Calu3 (cell line): ENCODE data around the gene CAV1. TPM values are rescaled to one million over a fixed set of nuclear protein-coding genes. Genes with fewer than 3 reads are reported as not detected.

ENCODE experiments used
- BruUV-seq: library from RNA; stranded (reverse); fragments of 400-500 nt; replicated peaks from 2 replicates; lab custom pipeline; 2021; lab: Mats Ljungman, UMichigan
- CTCF ChIA-PET: fragments of 300-600 bp; sonication (Branson Sonifier 250); formaldehyde crosslinking; loops from one replicate; lab custom pipeline; 2022; ENCODE audit warnings: antibody characterized with exemption; lab: Charles Lee
- DNase-seq: peaks from one replicate; pipeline ENCODE4 v3.0.0; 2022
- H3K27ac Mint-ChIP-seq: one replicate; pipeline ENCODE4 v1.8.0; 2022; ENCODE audit warnings: mixed read lengths; ENCODE audit not compliant: unreplicated experiment
- H3K27me3 Mint-ChIP-seq: one replicate; pipeline ENCODE4 v1.8.0; 2022; ENCODE audit warnings: mixed read lengths; ENCODE audit not compliant: unreplicated experiment
- H3K36me3 Mint-ChIP-seq: one replicate; pipeline ENCODE4 v1.8.0; 2022; ENCODE audit warnings: mild to moderate bottlenecking, moderate library complexity, mixed read lengths; ENCODE audit not compliant: insufficient read depth, unreplicated experiment
- H3K4me1 Mint-ChIP-seq: one replicate; pipeline ENCODE4 v1.8.0; 2022; ENCODE audit warnings: mild to moderate bottlenecking, low read depth, mixed read lengths; ENCODE audit not compliant: unreplicated experiment
- H3K4me3 Mint-ChIP-seq: one replicate; pipeline ENCODE4 v1.8.0; 2022; ENCODE audit warnings: mild to moderate bottlenecking, low read depth, moderate library complexity, mixed read lengths; ENCODE audit not compliant: unreplicated experiment
- H3K9me3 Mint-ChIP-seq: one replicate; pipeline ENCODE4 v1.8.0; 2022; ENCODE audit warnings: low read depth, mixed read lengths; ENCODE audit not compliant: unreplicated experiment
- intact Hi-C: fragments of 100-400 bp; cut with micrococcal nuclease; formaldehyde crosslinking; loops from one replicate; pipeline ENCODE4 v1.10.0; 2022; ENCODE audit not compliant: unreplicated experiment
- total RNA-seq: library from RNA; stranded (reverse); gene quantifications from 2 replicates; pipeline ENCODE4 v1.2.3, GENCODE V29; 2022
- TF ChIP-seq, protein P1 (sequence below): fragments of 200-600 bp; IDR thresholded peaks from one replicate; pipeline ENCODE4 v1.8.0; 2022; ENCODE audit warnings: antibody characterized with exemption; ENCODE audit not compliant: unreplicated experiment

The CAV1 gene
- total RNA-seq, 1 experiment from 2014 or later: 15.9 TPM

DNA sequence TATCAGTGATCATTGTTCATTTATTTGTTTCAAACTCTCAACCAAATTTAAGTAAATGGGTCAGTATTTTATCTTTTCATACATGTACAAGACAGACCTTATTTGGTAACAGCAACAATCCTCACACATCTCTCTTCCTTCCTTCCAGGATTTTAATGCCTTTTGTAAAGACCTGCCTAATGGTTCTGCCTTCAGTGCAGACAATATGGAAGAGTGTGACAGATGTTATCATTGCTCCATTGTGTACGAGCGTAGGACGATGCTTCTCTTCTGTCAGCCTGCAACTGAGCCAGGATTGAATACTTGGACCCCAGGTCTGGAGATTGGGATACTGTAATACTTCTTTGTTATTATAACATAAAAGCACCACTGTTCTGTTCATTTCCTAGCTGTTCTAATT lies 19.0 kb upstream of the CAV1 start:
- CTCF ChIA-PET: no interaction called here

DNA sequence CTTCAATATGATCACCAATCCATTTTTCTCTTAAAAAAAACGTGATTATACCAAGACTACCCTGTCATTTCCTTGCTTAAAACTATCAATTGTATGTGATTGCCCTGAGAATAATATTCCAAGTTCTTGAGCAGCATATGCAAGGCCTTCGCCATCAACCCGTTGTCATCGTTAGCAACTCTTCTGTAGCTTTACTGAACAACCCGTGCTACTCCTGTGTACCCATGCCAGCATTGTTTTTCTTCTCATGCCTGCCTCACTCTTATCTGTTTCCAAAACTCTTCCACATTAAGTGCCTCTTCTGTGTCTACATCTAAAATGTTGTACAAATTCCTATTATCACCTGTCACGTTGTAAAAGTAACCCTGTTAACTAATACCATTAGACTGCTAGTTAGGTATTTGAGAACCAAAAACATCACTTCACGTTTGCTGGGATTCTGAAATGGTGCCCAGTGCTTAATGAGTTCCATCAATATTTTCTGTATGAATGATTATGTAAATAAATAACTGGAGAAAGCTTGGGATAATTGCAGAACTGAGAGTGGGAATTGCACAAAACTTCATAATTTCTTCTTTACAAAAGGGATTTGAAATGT lies 14.8 kb upstream of the CAV1 start:
- H3K36me3 Mint-ChIP-seq: peaks cover 6% of the 10 kb centered on the region
- H3K4me1 Mint-ChIP-seq: peaks cover 45% of the 10 kb centered on the region
- no TSS peak for BruUV-seq
- H3K27me3 Mint-ChIP-seq: no peaks in the 10 kb centered on the region
- DNase-seq: no peak
- TF ChIP-seq, protein P1, sequence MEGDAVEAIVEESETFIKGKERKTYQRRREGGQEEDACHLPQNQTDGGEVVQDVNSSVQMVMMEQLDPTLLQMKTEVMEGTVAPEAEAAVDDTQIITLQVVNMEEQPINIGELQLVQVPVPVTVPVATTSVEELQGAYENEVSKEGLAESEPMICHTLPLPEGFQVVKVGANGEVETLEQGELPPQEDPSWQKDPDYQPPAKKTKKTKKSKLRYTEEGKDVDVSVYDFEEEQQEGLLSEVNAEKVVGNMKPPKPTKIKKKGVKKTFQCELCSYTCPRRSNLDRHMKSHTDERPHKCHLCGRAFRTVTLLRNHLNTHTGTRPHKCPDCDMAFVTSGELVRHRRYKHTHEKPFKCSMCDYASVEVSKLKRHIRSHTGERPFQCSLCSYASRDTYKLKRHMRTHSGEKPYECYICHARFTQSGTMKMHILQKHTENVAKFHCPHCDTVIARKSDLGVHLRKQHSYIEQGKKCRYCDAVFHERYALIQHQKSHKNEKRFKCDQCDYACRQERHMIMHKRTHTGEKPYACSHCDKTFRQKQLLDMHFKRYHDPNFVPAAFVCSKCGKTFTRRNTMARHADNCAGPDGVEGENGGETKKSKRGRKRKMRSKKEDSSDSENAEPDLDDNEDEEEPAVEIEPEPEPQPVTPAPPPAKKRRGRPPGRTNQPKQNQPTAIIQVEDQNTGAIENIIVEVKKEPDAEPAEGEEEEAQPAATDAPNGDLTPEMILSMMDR: no peak
- peak overlapping the region; percentile 28 for H3K27ac Mint-ChIP-seq
- CTCF ChIA-PET: interaction anchor here (1.9 kb wide), 1 partner anchor 8 kb away, joined by 10 read pairs; no protein-coding TSS in a partner anchor
- intact Hi-C loops: no loop called here
- no peaks in the 10 kb centered on the region for H3K9me3 Mint-ChIP-seq
- no peak overlapping the region for H3K4me3 Mint-ChIP-seq

More for the DNA sequence above, 19.0 kb upstream of the CAV1 start:
- Mint-ChIP-seq H3K4me3 (no peak overlapping the region), H3K4me1 (peaks cover 34% of the 10 kb centered on the region), H3K36me3 (peaks cover 6% of the 10 kb centered on the region), H3K9me3 (no peaks in the 10 kb centered on the region), H3K27me3 (no peaks in the 10 kb centered on the region), H3K27ac (no peak overlapping the region)
- no peak for DNase-seq
- TF ChIP-seq, protein P1: no peak
- BruUV-seq: no TSS peak
- intact Hi-C loops: no loop called here

DNA sequence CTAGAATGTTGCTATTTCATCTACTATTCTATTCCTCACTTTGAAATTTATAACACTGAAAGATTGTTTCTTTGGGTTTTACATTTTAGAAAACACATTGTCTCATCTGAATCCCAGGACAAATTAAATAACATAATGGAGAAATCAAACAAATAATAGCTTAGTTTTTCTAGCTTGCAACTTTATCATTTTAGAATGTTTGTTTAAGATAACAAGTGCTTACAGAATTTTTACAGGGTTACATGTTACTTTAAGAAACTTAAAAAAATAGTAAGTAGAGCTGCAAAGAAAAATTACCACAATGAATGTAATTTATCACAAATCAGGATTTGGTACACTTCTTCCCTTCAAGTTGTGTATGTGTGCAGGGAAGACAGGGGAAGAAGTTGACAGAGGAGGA lies 14.0 kb upstream of the CAV1 start:
- no TSS peak for BruUV-seq
- Mint-ChIP-seq H3K4me3 (peak overlapping the region; percentile 71), H3K36me3 (peaks cover 6% of the 10 kb centered on the region), H3K27me3 (no peaks in the 10 kb centered on the region), H3K27ac (peak overlapping the region; percentile 57), H3K4me1 (peaks cover 38% of the 10 kb centered on the region), H3K9me3 (no peaks in the 10 kb centered on the region)
- DNase-seq: no peak
- TF ChIP-seq, protein P1: no peak
- CTCF ChIA-PET: interaction anchor here (1.9 kb wide), 1 partner anchor 9 kb away, joined by 10 read pairs; no protein-coding TSS in a partner anchor
- intact Hi-C loops: no loop called here

DNA sequence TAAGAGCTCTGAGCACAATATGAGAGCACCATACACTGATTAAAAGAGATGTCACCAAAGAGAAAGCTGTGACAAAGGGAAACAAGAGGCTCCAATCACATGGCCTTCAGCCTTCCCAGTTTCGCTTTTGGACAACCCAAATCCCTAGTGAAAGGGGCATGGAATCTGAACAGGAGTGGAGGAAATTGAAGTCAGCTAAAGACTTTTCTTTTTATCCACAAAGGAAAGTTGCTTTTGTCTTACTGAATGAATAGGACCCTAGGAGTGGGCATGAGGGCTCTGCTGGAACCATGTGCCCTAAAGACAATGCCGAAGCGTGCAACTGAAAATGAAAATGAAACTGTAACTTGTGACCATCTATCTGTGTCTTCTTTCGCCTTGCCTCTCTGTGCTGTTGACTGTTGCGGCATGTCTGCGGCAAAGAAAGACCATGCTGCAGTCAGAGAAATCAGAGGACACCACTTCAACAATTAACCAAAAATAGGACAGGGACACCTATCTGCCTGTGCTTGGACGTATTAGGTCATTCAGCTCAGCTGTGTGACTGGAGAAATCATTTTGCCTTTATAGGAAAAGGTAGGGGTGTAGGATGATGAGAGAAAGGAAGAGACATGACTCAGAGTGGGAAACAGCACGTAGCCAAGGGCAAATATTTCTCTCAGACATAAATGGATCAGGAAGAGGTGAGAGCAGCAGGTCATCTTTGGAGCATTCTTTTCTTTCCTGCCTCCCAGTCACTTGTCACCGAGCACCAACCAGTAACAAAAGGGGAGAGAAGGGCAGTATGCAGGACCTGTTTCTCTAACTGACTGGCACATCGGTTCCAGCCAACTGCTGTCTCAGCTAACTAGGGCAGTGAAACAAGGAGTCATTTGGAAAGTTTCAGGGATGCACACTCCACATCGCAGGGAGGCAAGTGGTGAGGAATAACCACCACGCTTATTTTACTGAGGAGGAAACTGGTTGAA lies 13.0 kb upstream of the CAV1 start:
- H3K4me1 Mint-ChIP-seq: peaks cover 38% of the 10 kb centered on the region
- H3K36me3 Mint-ChIP-seq: peaks cover 6% of the 10 kb centered on the region
- no peak for DNase-seq
- TF ChIP-seq, protein P1: no peak
- peak overlapping the region; percentile 57 for H3K27ac Mint-ChIP-seq
- H3K27me3 Mint-ChIP-seq: no peaks in the 10 kb centered on the region
- intact Hi-C loops: no loop called here
- CTCF ChIA-PET: interaction anchor here (1.9 kb wide), 1 partner anchor 10 kb away, joined by 10 read pairs; no protein-coding TSS in a partner anchor
- H3K9me3 Mint-ChIP-seq: no peaks in the 10 kb centered on the region
- no TSS peak for BruUV-seq
- H3K4me3 Mint-ChIP-seq: peak overlapping the region; percentile 71
